GM23338 (cell line): ENCODE results near the gene KLK13. TPM values are rescaled to one million over a fixed set of nuclear protein-coding genes. Genes with fewer than 3 reads are reported as not detected.

Experiments
- ATAC-seq: fragments of 200-7000 bp; cut with Tn5 transposase; 3 replicates; pipeline ENCODE4 v1.9.1; 2020
- DNase-seq: peaks from one replicate; pipeline ENCODE4 v3.0.0-alpha.2; 2015; ENCODE audit warnings: low spot score
- H2AFZ ChIP-seq: fragments of 200-600 bp; sonication (generic); 2 replicates; pipeline ENCODE4 v1.8.0; 2016; ENCODE audit warnings: antibody characterized with exemption, mild to moderate bottlenecking, moderate library complexity
- H3F3A ChIP-seq: fragments of 200-600 bp; sonication (generic); replicated peaks from 2 replicates; pipeline ENCODE4 v1.8.0; 2017; ENCODE audit warnings: antibody characterized with exemption, mixed run types, low read depth
- H3K27ac ChIP-seq: fragments of 200-600 bp; sonication (generic); 2 replicates; pipeline ENCODE4 v1.6.1; 2016; ENCODE audit warnings: low read depth
- H3K27me3 ChIP-seq: fragments of 200-600 bp; sonication (generic); 2 replicates; pipeline ENCODE4 v1.8.0; 2016; ENCODE audit warnings: mild to moderate bottlenecking, mixed run types, moderate library complexity; ENCODE audit not compliant: insufficient read depth
- H3K36me3 ChIP-seq: fragments of 200-600 bp; sonication (generic); 2 replicates; pipeline ENCODE4 v1.8.0; 2016; ENCODE audit warnings: mild to moderate bottlenecking; ENCODE audit not compliant: insufficient read depth
- H3K4me1 ChIP-seq: fragments of 200-600 bp; sonication (generic); 2 replicates; pipeline ENCODE4 v1.8.0; 2016; ENCODE audit warnings: mild to moderate bottlenecking, moderate library complexity; ENCODE audit not compliant: insufficient read depth
- H3K4me2 ChIP-seq: fragments of 200-600 bp; sonication (generic); 2 replicates; pipeline ENCODE4 v1.7.1; 2017; ENCODE audit warnings: mixed run types
- H3K4me3 ChIP-seq: fragments of 200-600 bp; sonication (generic); 2 replicates; pipeline ENCODE4 v1.6.1; 2016; ENCODE audit warnings: mixed run types
- H3K79me2 ChIP-seq: fragments of 200-600 bp; sonication (generic); replicated peaks from 2 replicates; pipeline ENCODE4 v1.8.0; 2017; ENCODE audit warnings: mild to moderate bottlenecking; ENCODE audit not compliant: insufficient read depth
- H3K9me2 ChIP-seq: fragments of 200-600 bp; sonication (generic); 2 replicates; pipeline ENCODE4 v1.8.0; 2017; ENCODE audit not compliant: insufficient read depth
- H4K20me1 ChIP-seq: fragments of 200-600 bp; sonication (generic); replicated peaks from 2 replicates; pipeline ENCODE4 v1.8.0; 2017; ENCODE audit warnings: mild to moderate bottlenecking; ENCODE audit not compliant: insufficient read depth
- H3K27ac Mint-ChIP-seq: 2 replicates; pipeline ENCODE4 v1.8.0; 2020; ENCODE audit warnings: inconsistent platforms, mild to moderate bottlenecking, moderate library complexity, mixed read lengths
- H3K27me3 Mint-ChIP-seq: 3 replicates; pipeline ENCODE4 v1.8.0; 2022; ENCODE audit warnings: low read depth, mild to moderate bottlenecking, moderate library complexity, mixed read lengths, inconsistent platforms; ENCODE audit not compliant: insufficient read depth, poor library complexity
- H3K36me3 Mint-ChIP-seq: 3 replicates; pipeline ENCODE4 v1.8.0; 2021; ENCODE audit warnings: low read depth, mild to moderate bottlenecking, inconsistent platforms, moderate library complexity, mixed read lengths
- H3K4me1 Mint-ChIP-seq: 3 replicates; pipeline ENCODE4 v1.8.0; 2020; ENCODE audit warnings: mild to moderate bottlenecking, inconsistent platforms, mixed read lengths
- H3K4me3 Mint-ChIP-seq: 3 replicates; pipeline ENCODE4 v1.8.0; 2021; ENCODE audit warnings: moderate library complexity, mild to moderate bottlenecking, inconsistent platforms, mixed read lengths
- H3K9me3 Mint-ChIP-seq: 3 replicates; pipeline ENCODE4 v1.8.0; 2020; ENCODE audit warnings: moderate library complexity, mild to moderate bottlenecking, inconsistent platforms, mixed read lengths
- CREB1 ChIP-seq: fragments of 250-450 bp; sonication (Bioruptor Pico); IDR thresholded peaks from 2 replicates; pipeline ENCODE4 v1.5.0; 2020; ENCODE audit warnings: low read depth, mild to moderate bottlenecking, moderate library complexity
- EZH2 ChIP-seq: fragments of 200-600 bp; sonication (generic); IDR thresholded peaks from one replicate; pipeline ENCODE4 v1.8.0; 2017; ENCODE audit warnings: antibody characterized with exemption, mild to moderate bottlenecking, low read depth; ENCODE audit not compliant: unreplicated experiment
- EZH2phosphoT487 ChIP-seq: fragments of 200-600 bp; sonication (generic); IDR thresholded peaks from one replicate; pipeline ENCODE4 v1.8.1; 2018; ENCODE audit warnings: antibody characterized with exemption; ENCODE audit not compliant: unreplicated experiment
- JUNB ChIP-seq: IDR thresholded peaks from one replicate; pipeline ENCODE4 v1.6.1; 2016; ENCODE audit warnings: antibody characterized with exemption; ENCODE audit not compliant: unreplicated experiment
- POLR2AphosphoS5 ChIP-seq: IDR thresholded peaks from 2 replicates; pipeline ENCODE4 v1.6.1; 2016; ENCODE audit warnings: antibody characterized with exemption, low read depth
- REST ChIP-seq: IDR thresholded peaks from one replicate; pipeline ENCODE4 v1.6.1; 2018; ENCODE audit warnings: antibody characterized with exemption; ENCODE audit not compliant: unreplicated experiment
- STAT1 ChIP-seq: IDR thresholded peaks from one replicate; pipeline ENCODE4 v1.6.1; 2016; ENCODE audit warnings: antibody characterized with exemption; ENCODE audit not compliant: unreplicated experiment
- ZNF114 ChIP-seq: fragments of 250-450 bp; sonication (Bioruptor Pico); IDR thresholded peaks from 2 replicates; pipeline ENCODE4 v1.5.0; 2020; ENCODE audit warnings: mild to moderate bottlenecking, moderate library complexity
- ZNF331 ChIP-seq: fragments of 250-450 bp; sonication (Bioruptor Pico); IDR thresholded peaks from 2 replicates; pipeline ENCODE4 v1.5.0; 2020; ENCODE audit warnings: low read depth, mild to moderate bottlenecking, moderate library complexity
- ZNF462 ChIP-seq: fragments of 250-450 bp; sonication (Bioruptor Pico); IDR thresholded peaks from 2 replicates; pipeline ENCODE4 v1.5.0; 2020; ENCODE audit warnings: mild to moderate bottlenecking, moderate library complexity
- polyA plus RNA-seq: library from polyadenylated mRNA; unstranded; fragments of >200 nt; fragmentation: Nextera tagmentation; extraction: Ambion mirVana; gene quantifications from 2 replicates; pipeline ENCODE4 v1.2.1, GENCODE V29; 2016
- total RNA-seq: library from RNA; depleted of rRNA; stranded (reverse); fragments of >200 nt; shearing (Covaris generic); gene quantifications from 2 replicates; pipeline ENCODE4 v1.2.3, GENCODE V29; 2014

Gene KLK13
- total and polyA plus RNA-seq, 2 experiments from 2014 or later = 4.5 to 5.7 TPM

- ATAC-seq = no peak
- Histone ChIP-seq H3K4me3 (no peak overlapping the region), H3K4me1 (peaks cover 11% of the 10 kb centered on the region), H3K27me3 (no peaks in the 10 kb centered on the region), H3K79me2 (no peaks in the 10 kb centered on the region), H3K4me2 (no peak overlapping the region), H3K36me3 (no peaks in the 10 kb centered on the region), H3F3A (no peaks in the 10 kb centered on the region), H3K9me2 (no peaks in the 10 kb centered on the region), H2AFZ (no peak overlapping the region), H3K27ac (no peak overlapping the region), H4K20me1 (no peaks in the 10 kb centered on the region)
- no peak overlapping the region for H3K4me3 Mint-ChIP-seq
- H3K36me3 Mint-ChIP-seq = no peaks in the 10 kb centered on the region; the same call in 2 of the 3 replicates
- H3K9me3 Mint-ChIP-seq = peaks cover 9% of the 10 kb centered on the region; the same call in 2 of the 3 replicates
- H3K4me1 Mint-ChIP-seq = peaks cover 15% of the 10 kb centered on the region
- no peak overlapping the region for H3K27ac Mint-ChIP-seq
- H3K27me3 Mint-ChIP-seq = peaks cover 4% of the 10 kb centered on the region
- no peak for TF ChIP-seq ZNF331 (CRISPR knock-in tag)
- TF ChIP-seq EZH2 = no peak
- TF ChIP-seq EZH2phosphoT487 = no peak
- no peak for TF ChIP-seq POLR2AphosphoS5
- no peak for TF ChIP-seq CREB1
- TF ChIP-seq ZNF462 (CRISPR knock-in tag) = no peak
- TF ChIP-seq JUNB = no peak
- no peak for TF ChIP-seq ZNF114
- TF ChIP-seq STAT1 = no peak
- TF ChIP-seq REST = no peak
- DNase-seq = no peak
Measured at GRCh38 chr19:51040151-51040550, 24.7 kb downstream of the KLK13 start.
